Measurements from ENCODE around the gene AIG1. TPM values are rescaled to one million over a fixed set of nuclear protein-coding genes. Genes with fewer than 3 reads are reported as not detected.
"Not testable (repeated sequence)": the region's sequence is repeated elsewhere in the genome, so short reads cannot be mapped to it uniquely, and the experiment has no call there.

Gene AIG1
- total RNA-seq, 1 donor from 2014 or later: 17.5 TPM

GRCh38 chr6:143087335-143087734 lies 26.6 kb downstream of the AIG1 start:
- not testable (repeated sequence) for DNase-seq (ENCODE audit: low spot score); H3K27me3 Mint-ChIP-seq (ENCODE audit: unreplicated experiment); H3K4me1 Mint-ChIP-seq (ENCODE audit: unreplicated experiment); H3K27ac Mint-ChIP-seq (ENCODE audit: unreplicated experiment); H3K4me3 Mint-ChIP-seq (ENCODE audit: unreplicated experiment); H3K36me3 Mint-ChIP-seq (ENCODE audit: low read depth, unreplicated experiment); H3K9me3 Mint-ChIP-seq (ENCODE audit: unreplicated experiment)

GRCh38 chr6:143087856-143088255 lies 27.2 kb downstream of the AIG1 start:
- Mint-ChIP-seq H3K27ac (ENCODE audit: unreplicated experiment) (no peak overlapping the region), H3K9me3 (ENCODE audit: unreplicated experiment) (no peaks in the 10 kb centered on the region), H3K4me1 (ENCODE audit: unreplicated experiment) (peaks cover 4% of the 10 kb centered on the region), H3K27me3 (ENCODE audit: unreplicated experiment) (no peaks in the 10 kb centered on the region), H3K4me3 (ENCODE audit: unreplicated experiment) (no peak overlapping the region), H3K36me3 (ENCODE audit: low read depth, unreplicated experiment) (no peaks in the 10 kb centered on the region)
- DNase-seq (ENCODE audit: low spot score): no peak
- no peak for TF ChIP-seq CTCF (IDR thresholded peaks at IDR 0.05; ENCODE audit: unreplicated experiment)

GRCh38 chr6:143090314-143091044 lies 29.8 kb downstream of the AIG1 start:
- H3K36me3 Mint-ChIP-seq (ENCODE audit: low read depth, unreplicated experiment): no peaks in the 10 kb centered on the region
- peaks cover 4% of the 10 kb centered on the region for H3K4me1 Mint-ChIP-seq (ENCODE audit: unreplicated experiment)
- no peak for TF ChIP-seq CTCF (IDR thresholded peaks at IDR 0.05; ENCODE audit: unreplicated experiment)
- no peaks in the 10 kb centered on the region for H3K9me3 Mint-ChIP-seq (ENCODE audit: unreplicated experiment)
- H3K27me3 Mint-ChIP-seq (ENCODE audit: unreplicated experiment): no peaks in the 10 kb centered on the region
- no peak overlapping the region for H3K4me3 Mint-ChIP-seq (ENCODE audit: unreplicated experiment)
- no peak for DNase-seq (ENCODE audit: low spot score)
- no peak overlapping the region for H3K27ac Mint-ChIP-seq (ENCODE audit: unreplicated experiment)

GRCh38 chr6:143092768-143093167 lies 32.1 kb downstream of the AIG1 start:
- no peak for TF ChIP-seq CTCF (IDR thresholded peaks at IDR 0.05; ENCODE audit: unreplicated experiment)
- H3K9me3 Mint-ChIP-seq (ENCODE audit: unreplicated experiment): no peaks in the 10 kb centered on the region
- H3K27ac Mint-ChIP-seq (ENCODE audit: unreplicated experiment): no peak overlapping the region

GRCh38 chr6:143093290-143093689 lies 32.6 kb downstream of the AIG1 start:
- Mint-ChIP-seq H3K27me3 (ENCODE audit: unreplicated experiment) (no peaks in the 10 kb centered on the region), H3K27ac (ENCODE audit: unreplicated experiment) (no peak overlapping the region), H3K4me3 (ENCODE audit: unreplicated experiment) (no peak overlapping the region), H3K4me1 (ENCODE audit: unreplicated experiment) (no peaks in the 10 kb centered on the region), H3K36me3 (ENCODE audit: low read depth, unreplicated experiment) (no peaks in the 10 kb centered on the region), H3K9me3 (ENCODE audit: unreplicated experiment) (no peaks in the 10 kb centered on the region)
- no peak for TF ChIP-seq CTCF (IDR thresholded peaks at IDR 0.05; ENCODE audit: unreplicated experiment)
- DNase-seq (ENCODE audit: low spot score): no peak

More at GRCh38 chr6:143092768-143093167, 32.1 kb downstream of the AIG1 start:
- H3K27me3 Mint-ChIP-seq (ENCODE audit: unreplicated experiment): no peaks in the 10 kb centered on the region
- no peaks in the 10 kb centered on the region for H3K36me3 Mint-ChIP-seq (ENCODE audit: low read depth, unreplicated experiment)
- DNase-seq (ENCODE audit: low spot score): no peak
- no peaks in the 10 kb centered on the region for H3K4me1 Mint-ChIP-seq (ENCODE audit: unreplicated experiment)
- no peak overlapping the region for H3K4me3 Mint-ChIP-seq (ENCODE audit: unreplicated experiment)

Data from endothelial cell (in vitro differentiated cells).